Stimulated activated naive CD4-positive, alpha-beta T cell treated with Interleukin-2 at 50 U/mL for 16 hours (primary cell): ENCODE results near the gene KIF19.
"Not testable (repeated sequence)": the region's sequence is repeated elsewhere in the genome, so short reads cannot be mapped to it uniquely, and the experiment has no call there.

Experiments
- DNase-seq: peaks from one replicate; lab custom pipeline; 2025; lab: John Stamatoyannopoulos, UW

Gene KIF19

DNA sequence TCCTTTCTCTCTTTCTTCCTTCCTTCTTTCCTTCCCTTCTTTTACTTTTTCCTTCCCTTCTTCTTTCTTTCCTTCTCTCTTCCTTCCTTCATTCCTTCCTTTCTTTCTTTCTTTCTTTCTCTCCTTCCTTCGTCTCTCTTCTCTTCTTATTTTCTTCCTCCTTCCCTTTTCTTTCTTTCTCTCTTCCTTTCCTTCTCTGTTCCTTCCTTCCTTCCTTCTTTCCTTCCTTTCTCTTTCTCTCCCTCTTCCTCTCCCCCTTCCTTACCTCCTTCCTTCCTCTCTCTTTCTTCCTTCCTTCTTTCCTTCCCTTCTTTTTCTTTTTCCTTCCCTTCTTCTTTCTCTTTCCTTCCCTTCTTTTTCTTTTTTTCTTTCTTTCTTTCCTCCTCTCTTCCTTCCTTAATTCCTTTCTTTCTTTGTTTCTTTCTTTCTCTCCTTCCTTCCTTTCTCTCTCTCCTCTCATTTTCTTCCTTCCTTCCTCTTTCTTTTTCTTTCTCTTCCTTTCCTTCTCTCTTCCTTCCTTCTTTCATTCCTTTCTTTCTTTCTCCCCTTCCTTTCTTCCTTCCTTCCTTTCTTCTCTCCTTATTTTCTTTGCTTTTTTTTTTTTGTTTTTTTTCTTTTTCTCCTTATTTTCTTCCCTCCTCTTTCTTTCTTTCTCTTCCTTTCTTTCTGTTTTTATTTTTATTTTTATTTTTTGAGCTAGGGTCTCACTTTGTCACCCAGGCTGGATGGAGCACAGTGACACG is 64.1 kb downstream of the KIF19 start:
- no peak for DNase-seq

DNA sequence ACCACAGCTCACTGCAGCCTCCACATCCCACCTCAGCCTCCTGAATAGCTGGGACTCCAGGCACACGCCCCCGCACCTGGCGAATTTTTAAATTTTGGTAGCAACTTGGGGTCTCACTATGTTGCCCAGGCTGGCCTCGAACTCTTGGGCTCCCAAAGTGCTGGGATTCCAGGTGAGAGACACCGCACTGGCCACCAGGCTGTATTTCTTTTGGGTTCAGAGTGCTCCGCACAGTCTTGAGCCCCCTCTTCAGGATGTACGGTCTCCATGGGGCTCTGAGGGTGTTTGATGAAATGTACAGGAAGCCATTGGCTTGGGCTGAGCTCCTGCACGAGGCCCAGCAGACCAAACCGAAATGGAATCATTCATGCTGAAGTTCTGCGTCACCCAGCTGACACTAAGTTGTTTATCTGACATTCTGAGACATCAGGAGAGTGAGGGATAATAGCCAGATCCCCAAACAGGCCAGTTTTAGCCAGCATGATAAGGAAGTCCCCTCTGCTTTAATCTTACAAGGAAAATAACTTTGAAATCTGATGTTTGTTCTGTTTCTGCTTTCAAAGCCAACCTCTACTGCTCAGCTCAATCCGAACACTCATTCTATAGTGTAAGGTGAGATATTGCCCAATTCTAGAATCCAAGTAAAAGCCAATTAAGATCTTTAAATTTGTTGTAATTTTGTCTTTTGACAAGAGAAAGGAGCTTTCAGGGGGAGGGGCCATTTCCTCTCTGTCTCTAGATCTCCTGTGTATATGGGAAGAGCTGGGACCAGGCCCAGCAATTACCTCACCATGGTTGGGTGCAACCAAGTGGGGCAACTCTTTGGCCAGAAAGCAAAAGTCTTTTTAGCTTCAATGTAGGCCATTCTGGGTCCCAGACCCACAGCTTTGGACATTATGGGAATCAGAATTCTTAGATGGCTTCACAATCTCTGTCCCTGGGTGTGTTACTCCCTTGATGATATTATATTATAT is 64.9 kb downstream of the KIF19 start:
- DNase-seq = no peak

DNA sequence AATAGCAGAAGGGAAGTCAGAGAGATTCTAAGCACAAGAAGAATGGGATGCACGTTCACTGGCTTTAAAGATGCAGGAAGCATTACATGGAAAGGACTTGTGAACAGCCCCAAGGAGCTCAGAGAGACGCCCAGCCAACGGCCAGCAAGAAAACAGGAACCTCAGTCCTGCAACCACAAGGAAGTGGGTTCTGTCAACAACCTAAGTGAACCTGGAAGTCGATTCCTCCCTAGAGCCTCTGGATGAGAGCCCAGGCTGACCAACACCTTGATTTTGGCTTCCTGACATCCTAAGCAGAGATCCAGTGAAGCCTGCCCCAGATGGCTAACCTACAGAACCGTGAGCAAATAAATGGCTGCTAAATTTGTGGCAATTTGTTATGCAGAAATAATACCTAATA is 65.7 kb downstream of the KIF19 start:
- no peak for DNase-seq

DNA sequence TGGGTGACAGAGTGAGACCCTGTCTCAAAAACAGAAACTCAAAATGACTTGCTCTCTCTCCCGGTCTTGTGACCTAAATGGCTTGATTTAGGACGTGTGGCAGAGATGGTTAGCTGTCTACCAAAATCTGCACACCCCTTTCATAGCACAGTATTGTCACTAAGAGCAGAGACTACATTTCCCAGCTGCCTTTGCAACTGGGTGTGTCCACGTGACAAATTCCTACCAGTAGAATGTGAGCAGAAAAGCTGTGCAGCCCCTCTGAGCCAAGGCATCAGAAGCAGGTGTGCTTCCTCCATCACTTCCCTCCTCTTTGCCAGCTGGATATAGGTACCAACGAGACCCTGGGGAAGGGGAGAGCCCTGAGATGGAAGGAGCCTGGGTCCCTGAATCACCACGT is 66.8 kb downstream of the KIF19 start:
- no peak for DNase-seq

DNA sequence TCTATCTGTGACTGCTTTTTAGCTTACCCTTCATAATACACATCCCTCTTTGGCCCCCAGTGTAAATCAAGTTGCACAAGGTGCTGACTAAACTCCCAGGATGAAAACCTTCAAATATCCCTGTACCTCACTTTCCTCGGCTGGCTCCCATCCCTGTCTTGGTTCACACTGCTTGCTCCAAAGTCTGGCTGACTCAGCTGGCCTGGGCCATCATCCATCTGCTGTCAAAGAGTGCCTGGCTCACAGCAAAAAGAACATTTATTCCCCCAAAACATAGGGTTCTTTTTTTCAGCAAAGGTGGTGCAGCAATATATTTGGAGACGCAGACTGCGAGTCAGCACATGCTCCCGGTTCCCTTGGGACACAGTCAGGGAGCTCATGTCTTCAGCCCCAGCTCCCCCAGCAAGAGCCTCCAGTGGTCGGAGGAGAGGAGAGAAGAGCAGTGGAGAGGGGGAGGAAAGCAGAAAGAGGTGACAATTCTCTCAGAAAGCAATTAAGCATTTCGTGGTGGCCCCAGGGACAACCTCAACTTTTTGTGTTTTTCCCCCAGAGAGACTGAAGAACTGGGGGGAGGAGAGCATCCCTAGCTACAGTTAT is 67.4 kb downstream of the KIF19 start:
- no peak for DNase-seq

DNA sequence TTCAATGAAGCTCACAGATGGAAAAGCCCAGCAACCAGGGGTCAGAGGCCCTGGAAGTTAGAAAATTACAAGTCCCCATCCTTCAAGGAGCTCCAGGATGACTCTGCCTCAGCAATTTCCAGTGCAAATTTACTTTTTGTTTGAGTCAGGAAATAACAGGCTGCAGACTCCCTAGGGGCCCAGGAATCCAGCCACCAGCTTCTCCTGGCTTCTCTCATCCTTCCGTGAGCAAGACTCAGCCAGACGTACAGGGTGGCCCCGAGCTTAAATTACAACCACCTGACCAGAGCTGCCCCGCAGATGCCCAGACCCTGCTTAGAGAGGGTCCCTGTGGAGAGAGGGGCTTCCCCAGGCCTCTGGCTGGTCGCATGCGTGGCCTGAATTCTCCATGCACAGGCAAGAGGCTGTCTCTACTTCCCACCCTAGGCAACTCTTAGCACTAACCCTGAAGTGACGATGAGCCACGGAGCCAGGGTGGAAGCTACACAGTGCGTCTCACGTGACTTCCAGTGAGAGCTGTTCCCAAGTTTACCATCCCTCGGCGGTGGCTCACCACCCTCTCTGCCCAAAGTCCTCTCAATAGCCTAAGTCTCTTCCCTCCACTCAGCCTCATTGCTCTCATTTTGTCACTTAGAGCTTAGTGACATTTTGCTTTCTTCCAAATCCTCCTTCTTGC is 68.4 kb downstream of the KIF19 start:
- DNase-seq = no peak

DNA sequence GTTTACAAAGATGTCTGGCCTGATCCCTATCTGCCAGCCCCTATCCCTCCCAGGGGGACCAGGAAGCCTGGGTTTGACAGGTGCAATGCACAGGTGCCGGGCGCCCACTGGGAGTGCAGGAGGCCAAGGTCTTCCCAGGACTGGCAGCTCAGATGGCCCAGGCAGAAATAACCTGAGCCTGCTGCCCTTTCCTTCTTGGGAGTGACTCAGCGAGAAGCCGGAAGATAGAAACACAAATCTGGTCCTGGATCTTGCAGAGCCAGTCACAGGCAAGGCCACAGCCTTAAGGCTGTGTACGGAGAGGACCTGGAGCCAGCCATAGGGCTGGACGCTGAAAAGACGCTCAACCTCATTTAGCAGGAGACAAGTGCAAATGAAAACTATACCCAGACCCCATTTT is 69.0 kb downstream of the KIF19 start:
- no peak for DNase-seq

DNA sequence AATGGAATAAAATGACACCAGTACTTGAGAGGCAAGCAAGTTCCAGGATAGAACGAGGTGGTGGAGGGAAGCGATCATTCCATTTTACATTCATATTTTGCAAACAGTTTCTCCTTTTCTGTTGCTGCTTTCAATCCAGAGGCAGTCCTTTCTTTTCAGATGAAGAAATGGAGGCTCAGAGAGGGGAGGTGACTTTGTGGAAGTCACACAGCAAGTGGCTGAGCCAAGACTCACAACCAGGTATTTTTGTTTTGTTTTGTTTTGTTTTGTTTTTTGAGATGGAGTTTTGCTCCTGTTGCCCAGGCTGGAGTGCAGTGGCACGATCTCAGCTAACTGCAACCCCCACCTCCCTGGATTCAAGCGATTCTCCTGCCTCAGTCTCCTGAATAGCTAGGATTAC is 70.5 kb downstream of the KIF19 start:
- DNase-seq = no peak

DNA sequence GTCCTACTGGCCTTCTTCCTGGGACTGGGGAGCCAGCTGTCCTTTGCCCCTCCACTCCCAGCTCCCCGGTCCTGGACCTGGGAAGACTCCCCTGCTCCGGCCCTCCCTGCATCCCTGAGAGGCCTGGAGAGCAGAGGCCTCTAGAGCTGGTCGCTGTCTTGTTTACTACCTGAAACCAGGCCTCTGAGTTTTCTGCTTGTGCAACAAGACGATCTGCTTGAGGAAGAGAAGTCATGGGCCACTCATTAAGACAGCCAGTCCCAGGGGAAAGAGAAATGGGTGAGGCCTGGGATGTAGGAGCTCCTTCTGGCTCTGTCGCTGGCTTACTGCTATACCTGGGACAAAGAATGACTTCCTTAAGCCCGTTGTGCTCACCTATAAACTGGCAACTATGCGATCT is 76.0 kb downstream of the KIF19 start:
- no peak for DNase-seq

DNA sequence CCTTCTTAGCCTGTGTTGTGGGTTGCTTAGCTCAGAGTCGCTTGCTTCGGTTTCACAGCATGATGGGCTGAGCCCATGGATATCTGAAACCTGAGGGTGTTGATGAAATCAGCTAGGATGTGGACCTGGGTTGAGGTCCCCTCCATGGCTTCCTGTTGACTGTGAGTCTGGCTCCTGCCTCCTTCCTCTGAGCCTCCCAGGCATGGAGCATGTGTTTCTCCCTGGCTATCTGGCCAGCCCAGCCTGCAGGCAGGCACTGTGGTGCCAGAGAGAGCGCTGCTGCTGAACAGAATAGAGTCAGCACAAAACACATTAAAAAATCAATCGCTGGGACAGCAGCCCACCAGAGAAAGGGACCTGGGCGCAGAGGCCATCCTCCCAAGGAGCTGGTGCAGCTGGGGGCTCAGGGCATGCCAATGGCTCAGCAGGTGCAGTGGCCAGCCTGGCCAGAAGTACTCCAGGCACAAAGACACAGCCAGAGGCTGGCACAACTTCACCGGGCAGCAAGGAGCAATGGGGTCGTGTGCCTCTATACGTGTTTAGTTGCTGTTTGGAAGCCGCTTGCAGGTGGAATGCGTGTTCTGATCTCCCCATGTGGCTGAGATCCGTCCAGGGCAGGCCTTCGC is 77.6 kb downstream of the KIF19 start:
- no peak for DNase-seq

DNA sequence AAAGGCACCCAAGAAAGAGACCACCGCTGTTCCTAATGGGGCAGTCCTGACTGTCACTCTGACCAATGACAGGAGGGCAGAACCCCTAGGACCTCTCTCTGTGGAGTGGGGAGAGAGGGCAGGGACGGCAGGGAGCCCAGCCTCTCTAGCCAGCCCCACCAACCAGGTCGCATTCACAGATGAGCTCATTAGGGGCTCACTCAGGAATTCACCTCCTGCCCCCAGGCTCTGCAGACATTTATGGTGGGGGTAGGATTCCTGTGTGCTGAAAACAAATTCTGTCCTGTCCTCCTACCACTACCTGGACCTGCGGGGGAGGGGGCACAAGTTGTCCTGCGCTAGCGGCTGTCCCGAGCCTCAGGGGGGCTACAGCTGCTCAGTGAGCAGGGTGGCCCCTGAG is 78.2 kb downstream of the KIF19 start:
- DNase-seq = no peak

DNA sequence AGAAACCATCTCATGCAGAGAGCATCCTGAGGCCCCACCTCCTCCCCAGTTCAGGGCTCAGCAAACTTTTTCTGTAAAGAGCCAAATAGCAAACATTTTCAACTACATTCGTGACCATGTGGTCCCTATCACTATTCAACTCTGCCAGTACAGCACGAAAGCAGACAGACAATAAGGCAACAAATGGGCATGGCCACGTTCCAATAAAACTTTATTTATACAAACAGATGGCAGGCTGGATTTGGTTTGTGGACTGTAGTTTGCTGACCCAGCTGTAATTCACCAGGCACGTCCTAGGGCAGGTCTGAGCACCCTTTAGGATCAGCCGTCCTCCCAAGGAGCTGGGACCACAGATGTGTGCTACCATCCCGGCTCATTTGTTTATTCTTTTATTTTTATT is 78.8 kb downstream of the KIF19 start:
- DNase-seq = no peak

DNA sequence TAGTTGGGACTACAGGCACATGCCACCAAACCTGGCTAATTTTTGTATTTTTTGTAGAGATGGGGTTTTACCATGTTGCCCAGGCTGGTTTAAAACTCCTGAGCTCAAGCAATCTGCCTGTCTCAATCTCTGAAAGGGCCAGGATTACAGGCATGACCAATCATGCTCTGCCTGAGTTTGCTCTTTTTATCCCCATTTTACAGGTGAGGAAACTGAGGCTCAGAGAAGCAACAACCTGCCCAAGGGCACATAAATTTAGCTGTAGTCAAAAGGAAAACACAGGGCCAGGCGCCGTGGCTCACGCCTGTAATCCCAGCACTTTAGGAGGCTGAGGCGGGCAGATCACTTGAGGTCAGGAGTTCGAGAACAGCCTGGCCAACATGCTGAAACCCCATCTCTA is 79.3 kb downstream of the KIF19 start:
- not testable (repeated sequence) for DNase-seq
